Inflammatory macrophage treated with lipopolysaccharide for 1 hour (primary cell): Measurements from ENCODE around the gene EPHB1.

ENCODE experiments used
- DNase-seq, 2 donors: peaks; one replicate each; pipeline ENCODE4 v3.0.0-alpha.2; 2020 to 2022

The EPHB1 gene

DNA sequence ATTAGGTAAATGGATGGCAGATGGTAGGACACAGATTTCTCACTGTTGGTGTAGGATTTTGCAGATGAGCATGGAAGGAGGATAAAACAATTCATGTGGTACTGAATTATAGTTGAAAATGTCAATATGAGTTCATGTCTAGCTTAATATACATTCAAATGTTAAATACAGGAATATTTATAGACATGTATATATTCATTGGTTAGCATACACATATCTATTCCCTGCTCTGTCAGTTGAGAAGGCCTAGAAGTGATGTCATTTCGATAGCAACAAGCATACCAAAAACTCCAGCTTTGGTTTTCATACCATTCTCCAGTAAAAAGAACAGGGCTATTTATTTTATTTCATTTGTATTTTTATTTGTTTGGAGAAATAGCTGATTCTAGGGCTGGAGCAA, 497.1 kb downstream of the EPHB1 start:
- DNase-seq: no peak

DNA sequence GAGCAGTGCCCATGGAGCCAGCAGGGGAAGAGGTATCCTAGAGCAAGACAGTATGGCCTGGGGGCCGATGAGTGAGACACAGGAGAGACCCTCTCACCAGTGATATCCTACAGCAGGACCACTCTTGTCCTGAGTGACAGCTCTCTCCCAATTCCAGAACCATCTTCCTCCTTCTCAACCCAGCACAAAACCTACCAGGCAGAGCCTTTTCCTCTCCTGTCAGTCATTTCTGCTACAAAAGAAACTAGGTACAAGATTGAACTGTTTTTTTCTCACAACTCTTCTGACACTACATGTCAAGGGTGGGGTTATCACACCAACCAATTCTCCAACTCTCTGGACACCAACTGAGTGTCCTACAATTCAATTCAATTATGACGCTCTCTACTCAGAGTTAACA, 506.6 kb downstream of the EPHB1 start:
- no peak for DNase-seq

DNA sequence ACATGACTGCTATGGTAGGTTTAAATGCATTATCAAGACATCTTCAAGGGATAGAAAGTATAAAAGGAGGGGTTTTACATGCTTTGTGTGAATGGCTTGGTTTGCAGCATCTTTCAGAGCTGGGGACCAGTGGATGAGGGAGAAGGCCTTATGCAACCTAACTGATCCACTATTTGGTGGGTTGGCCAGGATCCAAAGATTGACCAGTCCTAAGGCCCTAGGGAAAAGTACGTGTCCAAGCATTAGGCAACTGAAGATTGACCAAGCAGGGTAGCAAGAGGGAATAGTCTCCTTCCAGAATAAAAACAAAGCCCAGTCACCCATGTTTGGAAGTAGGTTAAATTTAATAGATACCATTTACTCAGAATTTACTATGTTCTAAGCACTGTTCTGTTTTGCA, 509.3 kb downstream of the EPHB1 start:
- no peak for DNase-seq
